ENCODE results near the gene MAL. TPM values are rescaled to one million over a fixed set of nuclear protein-coding genes. Genes with fewer than 3 reads are reported as not detected.
A peak's percentile ranks its signal among the peaks of the same experiment; 100 is the strongest.
"Not testable (repeated sequence)": the region's sequence is repeated elsewhere in the genome, so short reads cannot be mapped to it uniquely, and the experiment has no call there.

Gene MAL
- total RNA-seq, 2 experiments from 2014 or later, result 174 to 184 TPM

DNA sequence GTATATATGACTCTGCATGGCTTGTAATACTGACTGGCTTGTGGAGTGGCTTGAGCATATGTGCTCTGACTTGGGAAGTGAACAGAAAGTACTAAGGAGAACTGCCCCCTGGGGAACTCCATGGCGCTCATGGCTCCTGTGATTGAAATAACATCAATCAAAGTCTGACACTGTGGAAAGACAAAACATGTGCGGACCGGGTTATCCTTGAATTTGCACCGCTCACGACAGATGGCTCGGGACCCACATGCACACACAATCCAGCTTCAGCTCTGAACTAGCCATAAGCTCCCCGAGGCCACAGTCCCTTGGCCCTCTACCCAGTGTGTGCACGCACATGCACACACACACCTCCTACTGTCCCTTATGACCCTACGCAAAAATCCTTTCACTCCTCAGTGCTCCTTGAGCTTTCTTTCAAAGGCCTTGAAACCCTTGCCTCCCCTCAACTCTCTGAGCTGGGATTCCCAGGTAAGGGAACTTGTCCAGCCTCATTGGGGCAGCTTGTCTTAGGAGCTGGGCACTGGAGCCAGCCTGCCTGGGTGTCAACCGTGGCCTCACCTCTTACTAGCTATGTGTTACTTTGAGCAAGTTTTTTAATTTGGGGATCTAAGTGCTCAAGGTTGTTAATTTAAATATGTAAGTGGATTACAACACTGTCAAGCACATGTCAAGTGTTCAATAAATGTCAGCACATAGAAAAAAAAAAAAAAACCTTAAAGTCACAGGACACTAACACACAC, 52.5 kb downstream of the MAL start:
- peak overlapping the region; percentile 11 for H3K4me3 Mint-ChIP-seq

DNA sequence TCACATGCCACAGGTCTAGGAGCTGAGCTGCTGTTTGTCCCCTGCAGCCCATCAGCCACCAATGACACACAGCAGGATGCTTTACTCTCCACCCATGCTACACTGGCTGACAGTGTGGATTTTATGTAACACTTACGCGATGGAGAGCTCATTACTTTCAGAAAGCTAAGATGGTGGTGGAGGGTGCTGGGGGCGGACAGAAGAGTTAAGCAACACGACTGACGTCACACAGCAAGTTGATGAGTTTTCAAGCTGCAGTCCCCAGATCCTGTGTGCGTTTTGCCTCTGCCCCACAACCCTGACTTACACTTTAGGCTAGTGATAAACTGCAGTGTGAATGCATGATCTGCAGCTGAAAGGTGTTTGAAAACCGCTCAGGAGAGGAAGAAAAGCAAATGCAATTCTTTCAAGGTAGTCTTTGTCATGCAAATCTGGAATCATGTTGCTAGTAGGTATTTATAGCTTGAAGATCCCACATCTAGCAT, 53.7 kb downstream of the MAL start:
- peaks cover 3% of the 10 kb centered on the region for H3K27me3 Mint-ChIP-seq
- peaks cover 3% of the 10 kb centered on the region for H3K36me3 Mint-ChIP-seq
- peak overlapping the region; percentile 60 for H3K27ac Mint-ChIP-seq
- H3K4me3 Mint-ChIP-seq, result peak overlapping the region; percentile 47
- DNase-seq (no peak), ATAC-seq (ENCODE audit: low read depth) (no peak)
- no peaks in the 10 kb centered on the region for H3K9me3 Mint-ChIP-seq
- H3K4me1 Mint-ChIP-seq, result peaks cover 46% of the 10 kb centered on the region
- POLR2A ChIA-PET, result interaction anchor here (0.7 to 10.3 kb wide), 11 partner anchors 9 to 93 kb away, joined by 3 to 358 read pairs (median 4); partner anchors contain the start of genes MAL and MRPS5

More for the DNA sequence above, 52.5 kb downstream of the MAL start:
- Mint-ChIP-seq H3K4me1 (peaks cover 56% of the 10 kb centered on the region), H3K27ac (peak overlapping the region; percentile 83), H3K36me3 (peaks cover 4% of the 10 kb centered on the region), H3K27me3 (peaks cover 3% of the 10 kb centered on the region), H3K9me3 (no peaks in the 10 kb centered on the region)
- DNase-seq (no peak), ATAC-seq (ENCODE audit: low read depth) (no peak)
- POLR2A ChIA-PET, result interaction anchor here (0.9 to 10.3 kb wide), 9 partner anchors 15 to 87 kb away, joined by 3 to 358 read pairs (median 6); partner anchors contain the start of genes MAL and MRPS5

DNA sequence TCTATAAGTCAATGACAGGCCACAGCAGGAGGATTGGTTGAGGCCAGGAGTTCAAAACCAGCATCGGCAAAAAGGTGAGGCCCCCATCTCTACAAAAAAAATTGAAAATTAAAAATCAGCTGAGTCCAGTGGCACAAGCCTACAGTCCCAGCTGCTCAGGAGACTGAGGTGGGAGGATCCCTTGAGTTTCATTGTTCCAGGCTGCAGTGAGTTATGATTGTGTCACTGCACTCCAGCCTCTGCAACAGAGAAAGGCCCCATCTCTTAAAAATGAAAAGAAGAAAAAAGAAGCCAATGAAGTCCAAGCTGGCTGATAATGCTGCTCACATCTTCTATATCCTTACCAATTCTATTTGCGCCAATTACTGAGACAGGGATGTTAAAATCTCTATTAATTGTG, 57.0 kb downstream of the MAL start:
- Mint-ChIP-seq H3K36me3 (peaks cover 12% of the 10 kb centered on the region), H3K27me3 (peaks cover 3% of the 10 kb centered on the region), H3K27ac (no peak overlapping the region), H3K4me3 (no peak overlapping the region), H3K4me1 (peaks cover 28% of the 10 kb centered on the region), H3K9me3 (no peaks in the 10 kb centered on the region)
- POLR2A ChIA-PET, result no interaction called here
- ATAC-seq (ENCODE audit: low read depth), result no peak
- no peak for DNase-seq

DNA sequence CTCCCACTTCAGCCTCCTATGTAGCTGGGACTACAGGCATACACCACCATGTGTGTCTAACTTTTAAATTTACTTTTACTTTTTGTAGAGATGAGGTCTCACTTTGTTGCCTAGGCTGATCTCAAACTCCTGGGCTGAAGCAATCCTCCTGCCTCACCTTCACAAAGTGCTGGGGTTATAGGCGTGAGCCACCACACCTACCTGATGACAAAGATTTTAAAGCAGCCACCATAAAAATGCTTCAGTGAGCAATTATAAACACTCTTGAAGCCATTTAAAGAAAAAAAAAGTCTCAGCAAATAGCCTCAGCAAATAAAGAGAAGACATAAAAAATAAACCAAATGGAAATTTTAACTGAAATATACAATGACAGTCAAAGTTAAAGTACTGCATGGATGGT, 60.5 kb downstream of the MAL start:
- no peaks in the 10 kb centered on the region for H3K9me3 Mint-ChIP-seq
- no peak overlapping the region for H3K4me3 Mint-ChIP-seq
- H3K27me3 Mint-ChIP-seq, result no peaks in the 10 kb centered on the region
- H3K27ac Mint-ChIP-seq, result peak overlapping the region; percentile 40
- DNase-seq (no peak), ATAC-seq (ENCODE audit: low read depth) (no peak)
- POLR2A ChIA-PET, result no interaction called here
- peaks cover 3% of the 10 kb centered on the region for H3K4me1 Mint-ChIP-seq
- peaks cover 24% of the 10 kb centered on the region for H3K36me3 Mint-ChIP-seq

DNA sequence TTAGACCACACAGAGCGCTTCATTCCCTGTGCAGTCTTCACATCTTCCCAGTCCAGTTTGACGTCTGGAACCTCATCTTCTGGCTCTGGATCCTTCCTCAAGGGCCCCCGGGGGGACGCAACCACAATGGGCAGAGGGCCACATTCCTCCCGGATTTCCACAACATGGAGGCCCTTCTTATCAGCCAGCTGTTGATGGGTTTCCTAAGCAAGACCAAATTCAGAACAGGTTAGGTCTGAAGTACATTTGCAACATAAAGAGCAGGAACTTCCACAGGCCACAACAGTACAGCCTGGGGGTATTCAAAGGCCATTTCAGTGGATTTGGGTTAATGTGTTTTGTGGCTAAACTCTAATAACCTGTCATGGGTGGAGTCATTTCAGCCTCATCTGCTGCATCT, 61.9 kb downstream of the MAL start:
- Mint-ChIP-seq H3K4me1 (peaks cover 3% of the 10 kb centered on the region), H3K27ac (no peak overlapping the region), H3K9me3 (no peaks in the 10 kb centered on the region), H3K27me3 (no peaks in the 10 kb centered on the region), H3K36me3 (peaks cover 31% of the 10 kb centered on the region), H3K4me3 (no peak overlapping the region)
- POLR2A ChIA-PET, result no interaction called here
- ATAC-seq (ENCODE audit: low read depth), result no peak
- no peak for DNase-seq

DNA sequence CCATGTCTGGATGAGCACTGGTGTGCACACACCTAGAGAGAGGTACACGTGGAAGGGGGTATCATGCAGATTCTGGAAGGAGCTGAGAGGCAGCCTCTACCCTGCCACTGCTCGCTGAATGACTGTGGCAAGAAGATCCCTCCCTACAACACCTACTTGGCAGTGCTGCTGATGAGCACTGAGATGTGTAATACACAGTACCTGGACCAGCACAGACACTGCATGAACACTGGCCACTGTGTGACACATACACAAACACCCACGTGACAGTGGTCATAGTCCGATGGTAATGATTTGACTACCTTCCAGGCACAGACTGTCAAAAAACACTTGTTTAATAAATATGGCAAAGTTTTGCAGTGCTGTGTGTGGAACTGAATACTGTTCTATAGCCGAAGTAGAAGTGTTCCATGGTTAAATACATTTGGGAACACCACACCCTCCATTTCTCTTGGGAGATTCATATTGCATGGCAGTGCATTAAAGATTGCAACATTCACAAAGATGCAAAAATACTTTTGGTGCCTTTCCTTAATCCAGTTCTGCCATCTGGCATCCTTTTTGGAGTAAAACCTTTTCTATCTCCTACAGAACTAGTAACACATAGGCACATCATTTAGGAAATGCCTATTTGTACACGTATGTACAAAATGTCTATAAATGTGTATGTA, 66.5 kb downstream of the MAL start:
- DNase-seq (no peak), ATAC-seq (ENCODE audit: low read depth) (no peak)
- Mint-ChIP-seq H3K27me3 (no peaks in the 10 kb centered on the region), H3K9me3 (peaks cover 4% of the 10 kb centered on the region), H3K4me1 (peaks cover 16% of the 10 kb centered on the region), H3K4me3 (no peak overlapping the region), H3K36me3 (peaks cover 58% of the 10 kb centered on the region), H3K27ac (no peak overlapping the region)
- POLR2A ChIA-PET, result no interaction called here

DNA sequence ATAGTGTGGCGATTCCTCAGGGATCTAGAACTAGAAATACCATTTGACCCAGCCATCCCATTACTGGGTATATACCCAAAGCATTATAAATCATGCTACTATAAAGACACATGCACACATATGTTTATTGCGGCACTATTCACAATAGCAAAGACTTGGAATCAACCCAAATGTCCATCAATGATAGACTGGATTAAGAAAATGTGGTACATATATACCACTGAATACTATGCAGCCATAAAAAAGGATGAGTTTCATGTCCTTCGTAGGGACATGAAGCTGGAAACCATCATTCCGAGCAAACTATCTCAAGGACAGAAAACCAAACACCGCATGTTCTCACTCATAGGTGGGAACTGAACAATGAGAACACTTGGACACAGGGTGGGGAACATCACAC, 72.8 kb downstream of the MAL start:
- POLR2A ChIA-PET; H3K27me3 Mint-ChIP-seq; H3K9me3 Mint-ChIP-seq; H3K4me3 Mint-ChIP-seq; H3K27ac Mint-ChIP-seq; DNase-seq; ATAC-seq (ENCODE audit: low read depth): not testable (repeated sequence)
- Mint-ChIP-seq H3K36me3 (peaks cover 70% of the 10 kb centered on the region), H3K4me1 (peaks cover 16% of the 10 kb centered on the region)

DNA sequence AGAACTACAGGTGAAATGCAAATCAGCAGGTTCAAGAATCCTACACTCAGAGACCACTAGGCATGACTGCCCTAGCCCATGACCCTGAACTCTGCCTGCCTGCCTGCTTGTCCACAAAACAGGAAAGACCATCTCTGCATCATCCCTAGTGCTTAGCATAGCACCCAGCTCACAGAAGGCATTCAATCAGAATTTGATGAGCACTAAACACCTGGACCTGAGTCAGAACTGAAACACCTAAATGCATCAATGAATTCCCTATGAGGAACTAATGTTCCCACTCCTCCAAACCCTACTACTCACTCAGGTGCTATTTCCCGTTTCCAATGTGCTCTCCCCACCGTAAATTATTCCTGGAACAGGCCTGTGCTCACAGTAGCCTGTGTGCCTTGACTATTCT, 74.4 kb downstream of the MAL start:
- Mint-ChIP-seq H3K27ac (no peak overlapping the region), H3K4me1 (peaks cover 10% of the 10 kb centered on the region), H3K9me3 (peaks cover 6% of the 10 kb centered on the region), H3K27me3 (no peaks in the 10 kb centered on the region), H3K4me3 (no peak overlapping the region), H3K36me3 (peaks cover 62% of the 10 kb centered on the region)
- POLR2A ChIA-PET, result no interaction called here
- DNase-seq (no peak), ATAC-seq (ENCODE audit: low read depth) (no peak)

Other genes starting within 250 kb of the MAL start
- gene TEKT4, start 154.3 kb upstream of the MAL start, total RNA-seq, result not detected
- gene MRPS5, start 96.1 kb downstream of the MAL start, total RNA-seq, result 10 to 100 TPM; 75.2 to 79.3 TPM
- gene ZNF514, start 134.1 kb downstream of the MAL start, total RNA-seq, result 10 to 100 TPM; 22.7 to 26.7 TPM
- gene ZNF2, start 140.1 kb downstream of the MAL start, total RNA-seq, result 1 to 10 TPM; 5.8 to 6.6 TPM
- gene ZNF892, start 181.8 kb downstream of the MAL start, total RNA-seq, result 1 to 10 TPM; 4.4 to 4.8 TPM
- 1 to 10 TPM in 1 of 2 experiments, under 1 TPM in 1; 0.82 to 1.0 TPM for gene PROM2, start 248.7 kb downstream of the MAL start, total RNA-seq

Data from activated naive CD8-positive, alpha-beta T cell treated with anti-CD3 and anti-CD28 coated beads, Interleukin-2, amount 10 ng/mL, durations not matched to agents 7 days and 5 days (primary cell).